ENCODE data around the gene GRAMD2B.

GRAMD2B gene

GRCh38 chr5:126482591-126482990 is 59.4 kb downstream of the GRAMD2B start:
- no peak for DNase-seq

- DNase-seq: no peak
Measured at GRCh38 chr5:126483156-126483555, 59.9 kb downstream of the GRAMD2B start.

GRCh38 chr5:126484253-126484652 is 61.0 kb downstream of the GRAMD2B start:
- no peak for DNase-seq

- no peak for DNase-seq
Measured at GRCh38 chr5:126486332-126486731, 63.1 kb downstream of the GRAMD2B start.

- DNase-seq: no peak
Measured at GRCh38 chr5:126487596-126487995, 64.4 kb downstream of the GRAMD2B start.

GRCh38 chr5:126488443-126489065 is 65.3 kb downstream of the GRAMD2B start:
- DNase-seq: no peak

- DNase-seq: no peak
Measured at GRCh38 chr5:126490167-126490940, 67.1 kb downstream of the GRAMD2B start.

GRCh38 chr5:126492939-126493338 is 69.7 kb downstream of the GRAMD2B start:
- peak in 1 of 2 experiments; percentile 17 for DNase-seq

- DNase-seq: no peak
Measured at GRCh38 chr5:126494393-126494792, 71.2 kb downstream of the GRAMD2B start.

GRCh38 chr5:126497506-126497905 is 74.3 kb downstream of the GRAMD2B start:
- DNase-seq: no peak

- DNase-seq: no peak
Measured at GRCh38 chr5:126499278-126499677, 76.1 kb downstream of the GRAMD2B start.

GRCh38 chr5:126499853-126500342 is 76.7 kb downstream of the GRAMD2B start:
- DNase-seq: no peak

GRCh38 chr5:126501448-126501847 is 78.2 kb downstream of the GRAMD2B start:
- DNase-seq: no peak

- DNase-seq: no peak
Measured at GRCh38 chr5:126503602-126504104, 80.4 kb downstream of the GRAMD2B start.

- DNase-seq: no peak
Measured at GRCh38 chr5:126506079-126506478, 82.9 kb downstream of the GRAMD2B start.

GRCh38 chr5:126508251-126508961 is 85.2 kb downstream of the GRAMD2B start:
- no peak for DNase-seq

- no peak for DNase-seq
Measured at GRCh38 chr5:126508962-126509279, 85.7 kb downstream of the GRAMD2B start.

GRCh38 chr5:126509339-126509738 is 86.1 kb downstream of the GRAMD2B start:
- DNase-seq: no peak

GRCh38 chr5:126511961-126512360 is 88.8 kb downstream of the GRAMD2B start:
- DNase-seq: no peak

GRCh38 chr5:126512451-126512850 is 89.2 kb downstream of the GRAMD2B start:
- no peak for DNase-seq

GRCh38 chr5:126513302-126513701 is 90.1 kb downstream of the GRAMD2B start:
- DNase-seq: no peak

GRCh38 chr5:126513703-126514102 is 90.5 kb downstream of the GRAMD2B start:
- DNase-seq: no peak

- DNase-seq: no peak
Measured at GRCh38 chr5:126514131-126514557, 90.9 kb downstream of the GRAMD2B start.
